ENCODE measurements around the gene LYST.

GRCh38 chr1:235881930-235882700 lies 15.4 kb upstream of the LYST start:
- TF ChIP-seq CTCF (IDR thresholded peaks at IDR 0.05; ENCODE audit: low read length) (no peak), EZH2 (optimal IDR thresholded peaks at IDR 0.05; ENCODE audit: low read depth, low read length) (no peak), EZH2phosphoT487 (IDR thresholded peaks at IDR 0.05; ENCODE audit: low read length) (no peak)

Data from MM.1S (cell line).